GM12878 (cell line): Measurements from ENCODE around the gene PSMD11. TPM values are rescaled to one million over a fixed set of nuclear protein-coding genes. Genes with fewer than 3 reads are reported as not detected.

Experiments used
- CEBPB ChIP-seq, 2 experiments: fragments of 150-350 bp in 1 of 2; IDR thresholded peaks; 2 replicates each; pipeline ENCODE4 v1.6.1; 2012 to 2014; ENCODE audit warnings: low read depth in 2 of 2, low read length in 2 of 2, borderline replicate concordance in 1 of 2, inconsistent platforms in 1 of 2
- CEBPZ ChIP-seq: fragments of 150-350 bp; IDR thresholded peaks from 2 replicates; pipeline ENCODE4 v1.6.1; 2016; ENCODE audit warnings: low read depth, low read length
- EED ChIP-seq: sonication (generic); IDR thresholded peaks from 2 replicates; pipeline ENCODE4 v1.6.1; 2016; ENCODE audit warnings: antibody characterized with exemption, low read depth
- HDGF ChIP-seq: fragments of 450-650 bp; IDR thresholded peaks from 2 replicates; pipeline ENCODE4 v1.6.1; 2016; ENCODE audit warnings: antibody characterized with exemption
- IKZF1 ChIP-seq: fragments of 450-650 bp; conservative IDR thresholded peaks from 2 replicates; pipeline ENCODE4 v1.6.1; 2017; ENCODE audit warnings: antibody characterized with exemption, mild to moderate bottlenecking
- KAT2A ChIP-seq: conservative IDR thresholded peaks from 2 replicates; pipeline ENCODE4 v1.6.1; 2011; ENCODE audit warnings: low read depth, low read length; ENCODE audit not compliant: control insufficient read depth
- MEF2A ChIP-seq: IDR thresholded peaks from 2 replicates; pipeline ENCODE4 v1.6.1; 2011; ENCODE audit warnings: low read depth, mild to moderate bottlenecking, low read length, moderate library complexity; ENCODE audit not compliant: insufficient read depth
- MYC ChIP-seq: IDR thresholded peaks from 2 replicates; pipeline ENCODE4 v1.6.1; 2011; ENCODE audit warnings: mild to moderate bottlenecking, low read length, moderate library complexity, inconsistent platforms; ENCODE audit not compliant: insufficient read depth, insufficient replicate concordance, insufficient read length, severe bottlenecking
- NR2C2 ChIP-seq: IDR thresholded peaks from 2 replicates; pipeline ENCODE4 v1.6.1; 2011; ENCODE audit warnings: borderline replicate concordance, low read depth; ENCODE audit not compliant: control insufficient read depth, insufficient read length
- POLR2AphosphoS2 ChIP-seq: IDR thresholded peaks from 2 replicates; pipeline ENCODE4 v1.6.1; 2011; ENCODE audit warnings: low read depth, mild to moderate bottlenecking, low read length, improper control_type of control experiment, moderate library complexity
- RELB ChIP-seq: fragments of 450-650 bp; IDR thresholded peaks from 2 replicates; pipeline ENCODE4 v1.6.1; 2017; ENCODE audit warnings: low read depth, mild to moderate bottlenecking, moderate library complexity
- SKIL ChIP-seq: fragments of 450-650 bp; IDR thresholded peaks from 2 replicates; pipeline ENCODE4 v1.6.1; 2017; ENCODE audit warnings: mild to moderate bottlenecking, low read depth, inconsistent platforms; ENCODE audit not compliant: poor library complexity, severe bottlenecking
- SPI1 ChIP-seq: IDR thresholded peaks from 2 replicates; pipeline ENCODE4 v1.6.1; 2011; ENCODE audit warnings: low read depth, mild to moderate bottlenecking, low read length, moderate library complexity, borderline replicate concordance; ENCODE audit not compliant: insufficient read depth
- SREBF2 ChIP-seq: IDR thresholded peaks from 2 replicates; pipeline ENCODE4 v1.6.1; 2012; ENCODE audit warnings: mild to moderate bottlenecking, low read length
- SUPT20H ChIP-seq: IDR thresholded peaks from 2 replicates; pipeline ENCODE4 v1.6.1; 2011; ENCODE audit warnings: low read depth, mild to moderate bottlenecking, low read length, moderate library complexity, borderline replicate concordance; ENCODE audit not compliant: control insufficient read depth
- TCF7 ChIP-seq: IDR thresholded peaks from 2 replicates; pipeline ENCODE4 v1.6.1; 2014; ENCODE audit warnings: antibody characterized with exemption, borderline replicate concordance
- WRNIP1 ChIP-seq: IDR thresholded peaks from 2 replicates; pipeline ENCODE4 v1.6.1; 2011; ENCODE audit warnings: low read depth, low read length, improper control_type of control experiment, borderline replicate concordance
- ZSCAN29 ChIP-seq: fragments of 450-650 bp; IDR thresholded peaks from 2 replicates; pipeline ENCODE4 v1.6.1; 2017; ENCODE audit warnings: mild to moderate bottlenecking, moderate library complexity
- polyA plus RNA-seq, 11 experiments: library from polyadenylated mRNA; depleted of rRNA in 4 of 11; unstranded in 6 of 11; stranded (reverse) in 5 of 11; fragments of >200 nt; fragmentation: Nextera tagmentation in 4 of 11; fragmentation: Illumina TruSeq in 1 of 11; extraction: Ambion mirVana in 4 of 11; extraction: Trizol in 1 of 11; gene quantifications; 1 replicate in 1 of 11; 2 replicates in 10 of 11; pipeline versions ENCODE4 v1.2.1 to v1.2.3, GENCODE V29; 2011 to 2016; ENCODE audit warnings: inconsistent platforms in 2 of 11, missing spikeins in 2 of 11, low read depth in 1 of 11
- total RNA-seq, 4 experiments: library from RNA; depleted of rRNA in 3 of 4; stranded (reverse); fragments of >200 nt in 3 of 4; fragmentation: Illumina TruSeq in 1 of 4; extraction: Trizol in 1 of 4; gene quantifications; 2 replicates each; pipeline versions ENCODE4 v1.2.1 to v1.2.3, GENCODE V29; 2013 to 2021
- TF ChIP-seq, protein P1 (sequence below): fragments of 450-650 bp; formaldehyde crosslinking; IDR thresholded peaks from 2 replicates; pipeline ENCODE4 v1.4.0; 2022; ENCODE audit warnings: mild to moderate bottlenecking, moderate library complexity

Gene PSMD11
- total and polyA plus RNA-seq, 10 of the 15 experiments (the other 5 are each of a cell fraction or from before 2014, with no cell fraction given) = 84.1 to 319 (median 120) TPM

GRCh38 chr17:32487473-32488176 lies 43.3 kb downstream of the PSMD11 start (continued):
- TF ChIP-seq, protein P1, sequence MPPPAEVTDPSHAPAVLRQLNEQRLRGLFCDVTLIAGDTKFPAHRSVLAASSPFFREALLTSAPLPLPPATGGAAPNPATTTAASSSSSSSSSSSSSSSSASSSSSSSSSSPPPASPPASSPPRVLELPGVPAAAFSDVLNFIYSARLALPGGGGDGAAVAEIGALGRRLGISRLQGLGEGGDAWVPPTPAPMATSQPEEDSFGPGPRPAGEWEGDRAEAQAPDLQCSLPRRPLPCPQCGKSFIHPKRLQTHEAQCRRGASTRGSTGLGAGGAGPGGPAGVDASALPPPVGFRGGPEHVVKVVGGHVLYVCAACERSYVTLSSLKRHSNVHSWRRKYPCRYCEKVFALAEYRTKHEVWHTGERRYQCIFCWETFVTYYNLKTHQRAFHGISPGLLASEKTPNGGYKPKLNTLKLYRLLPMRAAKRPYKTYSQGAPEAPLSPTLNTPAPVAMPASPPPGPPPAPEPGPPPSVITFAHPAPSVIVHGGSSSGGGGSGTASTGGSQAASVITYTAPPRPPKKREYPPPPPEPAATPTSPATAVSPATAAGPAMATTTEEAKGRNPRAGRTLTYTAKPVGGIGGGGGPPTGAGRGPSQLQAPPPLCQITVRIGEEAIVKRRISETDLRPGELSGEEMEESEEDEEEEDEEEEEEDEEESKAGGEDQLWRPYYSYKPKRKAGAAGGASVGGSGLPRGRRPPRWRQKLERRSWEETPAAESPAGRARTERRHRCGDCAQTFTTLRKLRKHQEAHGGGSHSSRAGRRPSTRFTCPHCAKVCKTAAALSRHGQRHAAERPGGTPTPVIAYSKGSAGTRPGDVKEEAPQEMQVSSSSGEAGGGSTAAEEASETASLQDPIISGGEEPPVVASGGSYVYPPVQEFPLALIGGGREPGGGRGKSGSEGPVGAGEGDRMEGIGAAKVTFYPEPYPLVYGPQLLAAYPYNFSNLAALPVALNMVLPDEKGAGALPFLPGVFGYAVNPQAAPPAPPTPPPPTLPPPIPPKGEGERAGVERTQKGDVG = no peak
- no peak for TF ChIP-seq SPI1
- no peak for TF ChIP-seq KAT2A
- TF ChIP-seq MEF2A = no peak
- TF ChIP-seq SUPT20H = no peak
- TF ChIP-seq CEBPB (IDR thresholded peaks at IDR 0.05; ENCODE audit: borderline replicate concordance in 1 of 2, low read depth in 2 of 2, low read length in 2 of 2) = no peak
- TF ChIP-seq CEBPZ = no peak
- no peak for TF ChIP-seq POLR2AphosphoS2
- TF ChIP-seq TCF7 = no peak
- no peak for TF ChIP-seq ZSCAN29
- TF ChIP-seq NR2C2 = no peak
- no peak for TF ChIP-seq RELB
- no peak for TF ChIP-seq MYC
- TF ChIP-seq HDGF = 0 out of 2 replicates have a peak, but pooled peaks have one; percentile 39
- no peak for TF ChIP-seq EED
- TF ChIP-seq WRNIP1 = no peak
- TF ChIP-seq IKZF1 = peak; percentile 55
- TF ChIP-seq SREBF2 = no peak
- no peak for TF ChIP-seq SKIL
